Measurements from ENCODE around the gene ERC2.

The ERC2 gene

GRCh38 chr3:55775366-55776154 is 692.7 kb downstream of the ERC2 start:
- H3K36me3 ChIP-seq (ENCODE audit: insufficient read depth, low read length): no peaks in the 10 kb centered on the region
- H3K27me3 ChIP-seq (ENCODE audit: control insufficient read depth, insufficient read depth, low read length): no peaks in the 10 kb centered on the region
- no peak overlapping the region for H3K9ac ChIP-seq (ENCODE audit: low read depth, low read length)
- no peaks in the 10 kb centered on the region for H3K9me3 ChIP-seq (replicated peaks; ENCODE audit: low read length)
- no peak overlapping the region for H3K4me3 ChIP-seq (ENCODE audit: low read length)
- H3K4me2 ChIP-seq (ENCODE audit: low read length): no peak overlapping the region
- H3K4me1 ChIP-seq (ENCODE audit: control insufficient read depth, insufficient read depth, low read length): no peaks in the 10 kb centered on the region

DNA sequence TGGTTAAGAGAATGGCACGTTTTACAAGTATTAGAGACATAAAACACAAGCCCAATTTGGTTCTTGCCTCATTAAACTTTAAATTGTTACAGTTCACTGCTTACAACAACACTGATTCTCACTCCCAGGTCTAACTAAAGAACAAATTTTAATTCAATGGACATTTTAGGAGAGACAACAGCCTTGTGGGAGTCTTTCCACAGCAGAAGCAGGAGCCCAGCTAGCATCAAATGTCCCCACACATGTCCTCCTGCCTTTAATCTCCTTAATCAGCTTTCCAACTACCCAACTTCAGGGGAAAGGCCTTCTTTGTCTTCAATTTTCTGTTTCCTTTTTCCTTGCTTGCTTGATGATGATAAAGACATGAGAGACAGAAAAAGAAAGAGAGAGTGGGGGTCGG is 693.4 kb downstream of the ERC2 start:
- no peaks in the 10 kb centered on the region for H3K27me3 ChIP-seq (ENCODE audit: control insufficient read depth, insufficient read depth, low read length)
- no peaks in the 10 kb centered on the region for H3K9me3 ChIP-seq (replicated peaks; ENCODE audit: low read length)
- H3K4me3 ChIP-seq (ENCODE audit: low read length): no peak overlapping the region
- no peaks in the 10 kb centered on the region for H3K4me1 ChIP-seq (ENCODE audit: control insufficient read depth, insufficient read depth, low read length)
- no peak overlapping the region for H3K4me2 ChIP-seq (ENCODE audit: low read length)
- H3K36me3 ChIP-seq (ENCODE audit: insufficient read depth, low read length): no peaks in the 10 kb centered on the region
- H3K9ac ChIP-seq (ENCODE audit: low read depth, low read length): no peak overlapping the region

GRCh38 chr3:55771503-55771902 is 696.8 kb downstream of the ERC2 start:
- Histone ChIP-seq H3K27me3 (ENCODE audit: control insufficient read depth, insufficient read depth, low read length) (no peaks in the 10 kb centered on the region), H3K4me2 (ENCODE audit: low read length) (no peak overlapping the region), H3K4me1 (ENCODE audit: control insufficient read depth, insufficient read depth, low read length) (no peaks in the 10 kb centered on the region), H3K9ac (ENCODE audit: low read depth, low read length) (no peak overlapping the region), H3K9me3 (replicated peaks; ENCODE audit: low read length) (no peaks in the 10 kb centered on the region), H3K4me3 (ENCODE audit: low read length) (no peak overlapping the region), H3K36me3 (ENCODE audit: insufficient read depth, low read length) (no peaks in the 10 kb centered on the region)

DNA sequence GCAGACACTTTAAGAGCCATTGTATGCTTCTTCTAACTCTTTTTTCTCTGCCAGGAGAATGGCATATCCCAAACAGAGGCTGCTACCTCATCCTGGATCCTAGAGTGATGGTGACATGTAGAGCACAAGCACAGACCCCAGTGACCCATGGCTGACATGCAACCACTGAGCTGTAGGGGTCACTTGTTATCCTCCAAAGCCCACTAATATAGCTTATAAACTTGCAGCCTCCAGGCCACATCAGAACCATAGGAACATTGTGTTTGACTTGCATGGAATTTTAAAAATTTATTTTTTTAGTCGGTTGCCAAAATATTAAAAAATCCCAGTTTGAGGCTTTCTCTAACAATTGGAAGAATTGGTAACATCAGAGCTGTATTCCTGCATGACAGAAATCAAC is 698.2 kb downstream of the ERC2 start:
- H3K4me3 ChIP-seq (ENCODE audit: low read length): no peak overlapping the region
- no peaks in the 10 kb centered on the region for H3K27me3 ChIP-seq (ENCODE audit: control insufficient read depth, insufficient read depth, low read length)
- no peaks in the 10 kb centered on the region for H3K9me3 ChIP-seq (replicated peaks; ENCODE audit: low read length)
- H3K4me2 ChIP-seq (ENCODE audit: low read length): no peak overlapping the region
- H3K9ac ChIP-seq (ENCODE audit: low read depth, low read length): no peak overlapping the region
- no peaks in the 10 kb centered on the region for H3K4me1 ChIP-seq (ENCODE audit: control insufficient read depth, insufficient read depth, low read length)
- H3K36me3 ChIP-seq (ENCODE audit: insufficient read depth, low read length): no peaks in the 10 kb centered on the region

DNA sequence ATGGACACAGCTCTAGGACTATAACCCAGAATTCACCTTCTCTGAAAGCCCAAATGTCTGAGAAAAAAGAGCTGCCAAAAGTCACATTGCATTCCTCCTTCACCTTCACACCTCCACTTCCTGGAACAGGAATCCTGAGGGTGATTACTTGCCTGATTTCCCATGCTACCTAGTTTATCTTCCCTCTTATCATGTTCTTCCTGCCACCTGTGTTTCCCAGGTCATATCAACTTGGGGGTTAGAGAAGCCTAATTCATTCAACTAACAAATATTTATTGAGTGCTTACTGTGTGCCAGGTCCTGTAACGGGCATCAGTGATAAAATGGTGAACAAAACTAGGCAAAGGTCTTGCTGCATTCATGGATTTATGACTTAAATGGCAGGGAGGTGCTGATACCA is 701.5 kb downstream of the ERC2 start:
- Histone ChIP-seq H3K4me3 (ENCODE audit: low read length) (no peak overlapping the region), H3K9me3 (replicated peaks; ENCODE audit: low read length) (no peaks in the 10 kb centered on the region), H3K27me3 (ENCODE audit: control insufficient read depth, insufficient read depth, low read length) (no peaks in the 10 kb centered on the region), H3K4me1 (ENCODE audit: control insufficient read depth, insufficient read depth, low read length) (no peaks in the 10 kb centered on the region), H3K4me2 (ENCODE audit: low read length) (no peak overlapping the region), H3K36me3 (ENCODE audit: insufficient read depth, low read length) (no peaks in the 10 kb centered on the region), H3K9ac (ENCODE audit: low read depth, low read length) (no peak overlapping the region)

DNA sequence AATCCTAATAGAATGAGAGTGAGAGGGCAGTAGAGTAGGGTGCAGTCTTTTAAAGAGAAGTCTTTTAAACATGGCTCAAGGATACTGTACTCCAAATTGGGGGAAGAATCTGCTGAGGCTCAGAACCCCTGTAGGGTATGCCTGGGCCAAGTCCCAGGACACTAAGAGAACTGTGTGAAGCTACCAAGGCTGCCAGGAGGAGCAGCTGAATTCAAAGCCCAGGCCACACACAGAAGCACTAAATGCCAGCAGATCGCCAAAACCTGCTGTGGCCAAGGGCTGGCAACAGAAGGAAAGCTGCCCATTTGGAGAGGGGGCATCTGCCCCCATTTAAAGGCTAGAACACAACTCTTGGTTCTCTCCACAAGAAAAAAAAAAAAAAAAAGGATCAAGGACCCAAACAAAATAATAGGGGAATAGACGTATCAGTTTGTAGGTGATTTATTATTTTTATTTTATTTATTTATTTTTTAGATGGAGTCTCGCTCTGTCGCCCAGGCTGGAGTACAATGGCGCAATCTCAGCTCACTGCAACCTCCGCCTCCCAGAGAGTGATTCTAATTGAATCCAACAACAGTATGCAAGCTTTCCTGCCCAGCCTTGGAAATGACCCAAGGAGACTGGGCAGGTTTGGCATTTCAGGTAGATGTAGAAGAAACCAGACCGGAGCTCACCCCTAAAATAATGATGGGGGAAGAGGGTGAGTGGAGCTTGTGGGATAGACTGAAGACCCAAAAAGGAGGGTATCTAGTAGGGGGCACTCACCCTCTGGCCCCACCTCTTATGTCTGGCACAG is 702.2 kb downstream of the ERC2 start:
- no peaks in the 10 kb centered on the region for H3K9me3 ChIP-seq (replicated peaks; ENCODE audit: low read length)
- no peak overlapping the region for H3K4me3 ChIP-seq (ENCODE audit: low read length)
- no peak overlapping the region for H3K9ac ChIP-seq (ENCODE audit: low read depth, low read length)

GRCh38 chr3:55765398-55765797 is 702.9 kb downstream of the ERC2 start:
- no peak overlapping the region for H3K4me2 ChIP-seq (ENCODE audit: low read length)
- H3K27me3 ChIP-seq (ENCODE audit: control insufficient read depth, insufficient read depth, low read length): no peaks in the 10 kb centered on the region
- H3K9me3 ChIP-seq (replicated peaks; ENCODE audit: low read length): no peaks in the 10 kb centered on the region
- H3K4me1 ChIP-seq (ENCODE audit: control insufficient read depth, insufficient read depth, low read length): no peaks in the 10 kb centered on the region
- no peaks in the 10 kb centered on the region for H3K36me3 ChIP-seq (ENCODE audit: insufficient read depth, low read length)
- H3K9ac ChIP-seq (ENCODE audit: low read depth, low read length): no peak overlapping the region
- no peak overlapping the region for H3K4me3 ChIP-seq (ENCODE audit: low read length)

More for the DNA sequence above, 702.2 kb downstream of the ERC2 start:
- Histone ChIP-seq H3K4me2 (ENCODE audit: low read length) (no peak overlapping the region), H3K27me3 (ENCODE audit: control insufficient read depth, insufficient read depth, low read length) (no peaks in the 10 kb centered on the region), H3K4me1 (ENCODE audit: control insufficient read depth, insufficient read depth, low read length) (no peaks in the 10 kb centered on the region), H3K36me3 (ENCODE audit: insufficient read depth, low read length) (no peaks in the 10 kb centered on the region)

DNA sequence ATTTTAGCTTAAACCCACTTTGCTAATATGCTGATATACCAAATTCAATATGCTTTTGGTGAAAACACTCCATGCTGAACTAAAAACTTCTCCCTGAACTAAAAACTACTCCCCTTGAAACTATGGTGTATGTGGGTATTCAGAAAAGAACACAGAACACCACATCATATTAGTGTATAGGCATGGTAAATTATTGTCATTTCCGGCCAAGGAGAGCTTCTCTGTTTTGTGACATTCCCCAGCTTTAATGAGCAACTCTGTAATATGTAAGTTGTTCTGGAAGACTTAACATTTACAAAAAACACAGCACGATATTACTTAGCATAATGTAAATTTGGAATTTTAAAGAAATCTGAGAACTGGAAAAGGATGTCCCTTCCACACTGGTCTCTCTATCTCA is 711.3 kb downstream of the ERC2 start:
- no peak overlapping the region for H3K4me2 ChIP-seq (ENCODE audit: low read length)
- H3K4me3 ChIP-seq (ENCODE audit: low read length): no peak overlapping the region
- H3K27me3 ChIP-seq (ENCODE audit: control insufficient read depth, insufficient read depth, low read length): no peaks in the 10 kb centered on the region
- no peaks in the 10 kb centered on the region for H3K4me1 ChIP-seq (ENCODE audit: control insufficient read depth, insufficient read depth, low read length)
- no peaks in the 10 kb centered on the region for H3K36me3 ChIP-seq (ENCODE audit: insufficient read depth, low read length)
- no peak overlapping the region for H3K9ac ChIP-seq (ENCODE audit: low read depth, low read length)
- H3K9me3 ChIP-seq (replicated peaks; ENCODE audit: low read length): no peaks in the 10 kb centered on the region

DNA sequence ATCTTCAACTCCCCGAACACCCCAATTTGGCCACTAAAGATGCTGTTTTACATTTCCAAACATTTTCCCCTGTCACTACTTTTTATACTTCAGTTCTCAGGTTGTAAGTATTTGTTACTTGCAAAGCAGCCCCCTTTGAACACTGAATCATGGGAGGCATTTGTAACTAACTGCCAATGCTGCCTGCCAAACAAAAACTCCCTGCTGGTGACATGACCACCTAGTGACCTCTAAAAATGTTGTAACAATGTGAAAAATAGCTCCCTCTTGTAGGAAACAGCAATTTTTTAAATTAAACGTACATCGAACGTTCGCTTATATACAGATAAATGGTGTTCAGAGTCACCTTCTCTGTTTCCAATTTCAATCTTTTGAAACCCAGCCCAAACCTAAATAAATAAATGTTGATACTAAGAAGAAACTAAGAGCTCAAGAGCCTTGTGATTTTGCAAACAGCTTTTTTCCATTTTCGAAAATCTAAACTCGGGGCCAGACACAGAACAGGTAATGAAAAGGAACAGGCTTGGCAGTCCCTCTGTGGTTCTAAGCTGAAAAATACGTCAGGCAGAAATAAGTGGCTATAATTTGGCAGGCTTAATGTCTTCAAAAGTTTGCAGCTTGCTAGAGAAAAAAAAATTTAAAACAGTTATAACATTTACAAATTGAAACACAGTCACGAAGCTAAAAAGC is 712.6 kb downstream of the ERC2 start:
- no peaks in the 10 kb centered on the region for H3K9me3 ChIP-seq (replicated peaks; ENCODE audit: low read length)
- H3K27me3 ChIP-seq (ENCODE audit: control insufficient read depth, insufficient read depth, low read length): no peaks in the 10 kb centered on the region

DNA sequence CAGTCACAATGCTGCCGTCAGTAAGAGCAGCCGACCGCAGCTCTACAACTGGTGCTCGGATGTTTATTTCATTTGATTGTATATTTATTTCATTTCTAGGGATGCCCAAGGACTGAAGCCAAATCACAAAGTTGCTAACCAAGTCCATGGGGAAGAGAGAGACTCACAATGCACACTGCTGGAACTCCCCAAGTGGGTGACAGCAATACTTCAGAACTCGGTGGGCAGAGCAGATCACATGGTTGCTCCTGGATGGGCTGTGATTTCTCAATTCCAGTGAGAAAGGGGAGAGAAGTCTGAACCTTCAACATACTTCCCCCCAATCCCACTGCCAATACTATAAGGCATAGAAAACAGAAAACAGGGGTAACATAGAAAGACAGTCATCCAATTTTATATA is 715.4 kb downstream of the ERC2 start:
- H3K9ac ChIP-seq (ENCODE audit: low read depth, low read length): no peak overlapping the region
- H3K36me3 ChIP-seq (ENCODE audit: insufficient read depth, low read length): no peaks in the 10 kb centered on the region
- H3K4me1 ChIP-seq (ENCODE audit: control insufficient read depth, insufficient read depth, low read length): peaks cover 12% of the 10 kb centered on the region
- no peak overlapping the region for H3K4me2 ChIP-seq (ENCODE audit: low read length)
- no peaks in the 10 kb centered on the region for H3K9me3 ChIP-seq (replicated peaks; ENCODE audit: low read length)
- H3K27me3 ChIP-seq (ENCODE audit: control insufficient read depth, insufficient read depth, low read length): no peaks in the 10 kb centered on the region
- no peak overlapping the region for H3K4me3 ChIP-seq (ENCODE audit: low read length)

More for the DNA sequence above, 712.6 kb downstream of the ERC2 start:
- Histone ChIP-seq H3K4me1 (ENCODE audit: control insufficient read depth, insufficient read depth, low read length) (peaks cover 7% of the 10 kb centered on the region), H3K4me2 (ENCODE audit: low read length) (no peak overlapping the region), H3K4me3 (ENCODE audit: low read length) (no peak overlapping the region), H3K36me3 (ENCODE audit: insufficient read depth, low read length) (no peaks in the 10 kb centered on the region), H3K9ac (ENCODE audit: low read depth, low read length) (no peak overlapping the region)

- Histone ChIP-seq H3K9me3 (replicated peaks; ENCODE audit: low read length) (no peaks in the 10 kb centered on the region), H3K4me3 (ENCODE audit: low read length) (no peak overlapping the region), H3K36me3 (ENCODE audit: insufficient read depth, low read length) (no peaks in the 10 kb centered on the region), H3K9ac (ENCODE audit: low read depth, low read length) (no peak overlapping the region), H3K4me1 (ENCODE audit: control insufficient read depth, insufficient read depth, low read length) (peaks cover 12% of the 10 kb centered on the region), H3K27me3 (ENCODE audit: control insufficient read depth, insufficient read depth, low read length) (no peaks in the 10 kb centered on the region), H3K4me2 (ENCODE audit: low read length) (no peak overlapping the region)
Observed at GRCh38 chr3:55751730-55752129, 716.5 kb downstream of the ERC2 start.
